Astrocyte (in vitro differentiated cells and primary cell): Measurements from ENCODE around the gene RNF212. TPM values are rescaled to one million over a fixed set of nuclear protein-coding genes. Genes with fewer than 3 reads are reported as not detected.

Experiments
- DNase-seq: peaks from one replicate; pipeline ENCODE4 v3.0.0-alpha.2; 2010; ENCODE audit warnings: low read depth
- FAIRE-seq: peaks from 2 replicates; lab custom pipeline; 2011; peaks lifted over from hg19 to GRCh38; lab: Jason Lieb, UNC
- H2AFZ ChIP-seq: 2 replicates; pipeline ENCODE4 v1.6.0; 2012; ENCODE audit warnings: low read depth, low read length, inconsistent platforms
- H3K27ac ChIP-seq: 2 replicates; pipeline ENCODE4 v1.5.1; 2011; ENCODE audit warnings: low read depth, low read length, inconsistent platforms
- H3K27me3 ChIP-seq: 2 replicates; pipeline ENCODE4 v1.6.0; 2011; ENCODE audit warnings: low read length, inconsistent platforms; ENCODE audit not compliant: insufficient read depth
- H3K36me3 ChIP-seq: 2 replicates; pipeline ENCODE4 v1.5.1; 2011; ENCODE audit warnings: low read length, inconsistent platforms; ENCODE audit not compliant: insufficient read depth
- H3K4me1 ChIP-seq: 2 replicates; pipeline ENCODE4 v1.5.1; 2011; ENCODE audit warnings: low read length, inconsistent platforms; ENCODE audit not compliant: insufficient read depth
- H3K4me2 ChIP-seq: 2 replicates; pipeline ENCODE4 v1.6.0; 2012; ENCODE audit warnings: low read length, inconsistent platforms
- H3K4me3 ChIP-seq: 2 replicates; pipeline ENCODE4 v1.5.1; 2011; ENCODE audit warnings: low read depth, mild to moderate bottlenecking, low read length, inconsistent platforms; ENCODE audit not compliant: insufficient read depth
- H3K79me2 ChIP-seq: 2 replicates; pipeline ENCODE4 v1.6.0; 2012; ENCODE audit warnings: mild to moderate bottlenecking, low read length, inconsistent platforms; ENCODE audit not compliant: insufficient read depth
- H3K9ac ChIP-seq: 2 replicates; pipeline ENCODE4 v1.6.0; 2012; ENCODE audit warnings: mild to moderate bottlenecking, low read length, inconsistent platforms
- H3K9me3 ChIP-seq: 2 replicates; pipeline ENCODE4 v1.5.1; 2012; ENCODE audit warnings: low read depth, mild to moderate bottlenecking, low read length, inconsistent platforms; ENCODE audit not compliant: insufficient read depth
- H4K20me1 ChIP-seq: 2 replicates; pipeline ENCODE4 v1.6.0; 2012; ENCODE audit warnings: low read length, inconsistent platforms; ENCODE audit not compliant: insufficient read depth
- H3K27ac Mint-ChIP-seq: one replicate; pipeline ENCODE4 v1.8.0; 2021; ENCODE audit warnings: mild to moderate bottlenecking, mixed read lengths; ENCODE audit not compliant: unreplicated experiment
- H3K27me3 Mint-ChIP-seq: one replicate; pipeline ENCODE4 v1.8.0; 2021; ENCODE audit warnings: low read depth, mixed read lengths; ENCODE audit not compliant: unreplicated experiment
- H3K36me3 Mint-ChIP-seq: one replicate; pipeline ENCODE4 v1.8.0; 2021; ENCODE audit warnings: low read depth, mixed read lengths; ENCODE audit not compliant: unreplicated experiment
- H3K4me1 Mint-ChIP-seq: one replicate; pipeline ENCODE4 v1.8.0; 2021; ENCODE audit warnings: low read depth, mixed read lengths; ENCODE audit not compliant: unreplicated experiment
- H3K4me3 Mint-ChIP-seq: one replicate; pipeline ENCODE4 v1.8.0; 2021; ENCODE audit warnings: mild to moderate bottlenecking, moderate library complexity, mixed read lengths; ENCODE audit not compliant: unreplicated experiment
- H3K9me3 Mint-ChIP-seq: one replicate; pipeline ENCODE4 v1.8.0; 2021; ENCODE audit warnings: mild to moderate bottlenecking, mixed read lengths; ENCODE audit not compliant: unreplicated experiment
- CTCF ChIP-seq: IDR thresholded peaks from 2 replicates; pipeline ENCODE4 v1.5.1; 2011; ENCODE audit warnings: low read depth, mild to moderate bottlenecking, inconsistent platforms, low read length, moderate library complexity; ENCODE audit not compliant: insufficient read depth
- EZH2 ChIP-seq: IDR thresholded peaks from 2 replicates; pipeline ENCODE4 v1.6.1; 2012; ENCODE audit warnings: mild to moderate bottlenecking, low read length, inconsistent platforms; ENCODE audit not compliant: insufficient read depth
- total RNA-seq: library from RNA; stranded (reverse); gene quantifications from 2 replicates; pipeline ENCODE4 v1.2.1, GENCODE V29; 2021

RNF212 gene
- total RNA-seq, 1 donor from 2014 or later = 2.2 TPM

GRCh38 chr4:1086011-1086410 is 27.4 kb downstream of the RNF212 start:
- Mint-ChIP-seq H3K4me3 (no peak overlapping the region), H3K36me3 (peaks cover 9% of the 10 kb centered on the region), H3K27me3 (peaks cover 42% of the 10 kb centered on the region), H3K27ac (no peak overlapping the region), H3K9me3 (peaks cover 18% of the 10 kb centered on the region), H3K4me1 (peaks cover 9% of the 10 kb centered on the region)
- H3K36me3 ChIP-seq = no peaks in the 10 kb centered on the region
- FAIRE-seq = no peak
- H3K27ac ChIP-seq = no peak overlapping the region
- H3K27me3 ChIP-seq = no peaks in the 10 kb centered on the region
- H4K20me1 ChIP-seq = no peaks in the 10 kb centered on the region
- no peak overlapping the region for H3K4me3 ChIP-seq
- H3K4me2 ChIP-seq = no peak overlapping the region
- H3K79me2 ChIP-seq = no peaks in the 10 kb centered on the region
- no peaks in the 10 kb centered on the region for H3K9me3 ChIP-seq
- no peak overlapping the region for H2AFZ ChIP-seq
- DNase-seq = no peak
- H3K9ac ChIP-seq = no peak overlapping the region
- TF ChIP-seq EZH2 (no peak), CTCF (no peak)
- H3K4me1 ChIP-seq = peaks cover 6% of the 10 kb centered on the region

DNA sequence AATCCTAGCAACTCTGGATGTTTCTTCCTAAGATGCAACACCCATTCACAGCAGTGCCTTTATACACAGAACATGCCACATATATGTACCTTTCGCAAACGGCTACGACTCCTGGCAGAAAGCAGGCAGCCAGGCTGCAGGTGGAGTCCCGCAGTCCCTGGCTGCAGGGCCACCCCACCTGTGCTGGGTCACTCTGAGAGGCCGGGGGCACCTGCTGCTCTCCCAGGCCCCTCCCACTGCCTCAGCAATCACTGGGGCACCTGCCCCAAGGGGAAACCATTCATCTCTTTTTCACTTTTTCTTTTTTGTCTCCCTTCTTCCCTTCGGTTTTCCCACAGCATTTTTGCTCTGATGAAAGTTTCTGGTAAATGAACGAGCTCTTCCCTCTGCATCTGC is 28.0 kb downstream of the RNF212 start:
- H3K27me3 Mint-ChIP-seq = peaks cover 43% of the 10 kb centered on the region
- Histone ChIP-seq H3K27me3 (no peaks in the 10 kb centered on the region), H3K79me2 (no peaks in the 10 kb centered on the region), H3K4me3 (no peak overlapping the region), H3K9me3 (no peaks in the 10 kb centered on the region), H2AFZ (no peak overlapping the region), H3K4me1 (peaks cover 6% of the 10 kb centered on the region), H4K20me1 (no peaks in the 10 kb centered on the region), H3K36me3 (no peaks in the 10 kb centered on the region), H3K9ac (no peak overlapping the region), H3K4me2 (no peak overlapping the region), H3K27ac (no peak overlapping the region)
- H3K4me3 Mint-ChIP-seq = no peak overlapping the region
- peaks cover 9% of the 10 kb centered on the region for H3K4me1 Mint-ChIP-seq
- FAIRE-seq (no peak), DNase-seq (no peak)
- H3K9me3 Mint-ChIP-seq = peaks cover 18% of the 10 kb centered on the region
- no peak overlapping the region for H3K27ac Mint-ChIP-seq
- no peak for TF ChIP-seq CTCF
- TF ChIP-seq EZH2 = no peak
- H3K36me3 Mint-ChIP-seq = peaks cover 9% of the 10 kb centered on the region

DNA sequence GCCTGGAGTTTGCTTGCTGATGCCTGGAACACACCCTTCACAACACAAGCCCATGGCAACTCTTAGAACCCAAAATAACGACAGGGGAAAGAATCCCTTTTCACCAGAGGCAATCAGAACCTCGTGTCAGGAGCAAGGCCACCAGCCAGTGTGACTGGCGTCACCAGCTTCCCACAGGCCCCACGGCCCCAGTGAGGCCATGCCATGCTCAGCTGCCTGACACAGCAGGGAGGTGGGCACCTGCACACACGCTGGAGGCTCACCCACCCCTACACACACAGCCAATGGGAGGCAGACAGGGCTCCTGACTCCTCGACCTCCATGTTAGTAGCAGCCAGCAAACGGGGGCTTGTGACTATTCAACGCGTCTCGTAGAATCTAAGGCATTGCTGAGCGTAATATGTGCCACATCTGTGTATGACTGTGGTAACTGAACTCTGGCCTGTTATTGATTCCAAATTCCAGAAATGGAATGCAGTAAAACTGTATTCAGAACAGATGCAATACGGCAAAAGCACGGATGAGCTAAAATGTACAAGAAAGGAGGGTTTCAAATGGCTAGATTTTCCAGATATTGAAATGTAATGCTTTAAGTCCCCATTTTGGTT is 28.5 kb downstream of the RNF212 start:
- no peak overlapping the region for H2AFZ ChIP-seq
- no peaks in the 10 kb centered on the region for H3K36me3 ChIP-seq
- no peaks in the 10 kb centered on the region for H3K9me3 ChIP-seq
- no peaks in the 10 kb centered on the region for H4K20me1 ChIP-seq
- H3K4me1 ChIP-seq = peaks cover 6% of the 10 kb centered on the region
- Mint-ChIP-seq H3K27me3 (peaks cover 48% of the 10 kb centered on the region), H3K4me3 (no peak overlapping the region), H3K4me1 (peaks cover 9% of the 10 kb centered on the region), H3K9me3 (peaks cover 17% of the 10 kb centered on the region), H3K27ac (no peak overlapping the region), H3K36me3 (peaks cover 9% of the 10 kb centered on the region)
- no peak overlapping the region for H3K9ac ChIP-seq
- TF ChIP-seq EZH2 = no peak
- TF ChIP-seq CTCF = no peak
- H3K4me3 ChIP-seq = no peak overlapping the region
- H3K4me2 ChIP-seq = no peak overlapping the region
- H3K79me2 ChIP-seq = no peaks in the 10 kb centered on the region
- H3K27ac ChIP-seq = no peak overlapping the region
- H3K27me3 ChIP-seq = no peaks in the 10 kb centered on the region
- no peak for DNase-seq
- no peak for FAIRE-seq
